ENCODE measurements around the gene KLK14. TPM values are rescaled to one million over a fixed set of nuclear protein-coding genes. Genes with fewer than 3 reads are reported as not detected.
A peak's percentile ranks its signal among the peaks of the same experiment; 100 is the strongest.

Gene KLK14
- total RNA-seq, 2 donors from 2014 or later = 0.35 TPM; not detected in 1

GRCh38 chr19:51122112-51122981, 39.7 kb upstream of the KLK14 start:
- no peaks in the 10 kb centered on the region for H3K27me3 ChIP-seq
- no peak for DNase-seq (ENCODE audit: low spot score)
- no peaks in the 10 kb centered on the region for H3K4me1 ChIP-seq
- no peak for TF ChIP-seq CTCF (IDR thresholded peaks at IDR 0.05)
- H3K9me3 ChIP-seq = no peaks in the 10 kb centered on the region
- no peak overlapping the region for H3K4me3 ChIP-seq
- peak overlapping the region in 1 of 2 donors; percentile 48 for H3K27ac ChIP-seq
- H3K36me3 ChIP-seq = no peaks in the 10 kb centered on the region

- Histone ChIP-seq H3K27me3 (no peaks in the 10 kb centered on the region), H3K4me1 (no peaks in the 10 kb centered on the region), H3K36me3 (no peaks in the 10 kb centered on the region), H3K9me3 (no peaks in the 10 kb centered on the region), H3K4me3 (no peak overlapping the region), H3K27ac (no peak overlapping the region)
- DNase-seq (ENCODE audit: low spot score) = no peak
- TF ChIP-seq CTCF (IDR thresholded peaks at IDR 0.05) = no peak
These were observed 38.6 kb upstream of the KLK14 start for GRCh38 chr19:51121257-51121656.

GRCh38 chr19:51120160-51120559, 37.5 kb upstream of the KLK14 start:
- no peak for DNase-seq (ENCODE audit: low spot score)
- no peaks in the 10 kb centered on the region for H3K9me3 ChIP-seq
- H3K36me3 ChIP-seq = no peaks in the 10 kb centered on the region
- H3K4me1 ChIP-seq = no peaks in the 10 kb centered on the region
- H3K27me3 ChIP-seq = no peaks in the 10 kb centered on the region
- TF ChIP-seq CTCF (IDR thresholded peaks at IDR 0.05) = no peak
- H3K4me3 ChIP-seq = no peak overlapping the region
- no peak overlapping the region for H3K27ac ChIP-seq

- Histone ChIP-seq H3K27ac (no peak overlapping the region), H3K4me1 (no peaks in the 10 kb centered on the region), H3K36me3 (no peaks in the 10 kb centered on the region), H3K27me3 (no peaks in the 10 kb centered on the region), H3K4me3 (no peak overlapping the region), H3K9me3 (no peaks in the 10 kb centered on the region)
- no peak for TF ChIP-seq CTCF (IDR thresholded peaks at IDR 0.05)
- DNase-seq (ENCODE audit: low spot score) = no peak
These were observed 36.9 kb upstream of the KLK14 start for GRCh38 chr19:51119611-51120010.

- no peaks in the 10 kb centered on the region for H3K27me3 ChIP-seq
- DNase-seq (ENCODE audit: low spot score) = no peak
- H3K36me3 ChIP-seq = no peaks in the 10 kb centered on the region
- H3K27ac ChIP-seq = no peak overlapping the region
- no peaks in the 10 kb centered on the region for H3K4me1 ChIP-seq
- TF ChIP-seq CTCF (IDR thresholded peaks at IDR 0.05) = no peak
- H3K9me3 ChIP-seq = no peaks in the 10 kb centered on the region
- H3K4me3 ChIP-seq = no peak overlapping the region
These were observed 36.4 kb upstream of the KLK14 start for GRCh38 chr19:51119101-51119500.
